ENCODE data around the gene SLC7A5. TPM values are rescaled to one million over a fixed set of nuclear protein-coding genes. Genes with fewer than 3 reads are reported as not detected.
"Not testable (repeated sequence)": the region's sequence is repeated elsewhere in the genome, so short reads cannot be mapped to it uniquely, and the experiment has no call there.

The SLC7A5 gene
- total RNA-seq, 1 donor from 2014 or later = 57.2 TPM

DNA sequence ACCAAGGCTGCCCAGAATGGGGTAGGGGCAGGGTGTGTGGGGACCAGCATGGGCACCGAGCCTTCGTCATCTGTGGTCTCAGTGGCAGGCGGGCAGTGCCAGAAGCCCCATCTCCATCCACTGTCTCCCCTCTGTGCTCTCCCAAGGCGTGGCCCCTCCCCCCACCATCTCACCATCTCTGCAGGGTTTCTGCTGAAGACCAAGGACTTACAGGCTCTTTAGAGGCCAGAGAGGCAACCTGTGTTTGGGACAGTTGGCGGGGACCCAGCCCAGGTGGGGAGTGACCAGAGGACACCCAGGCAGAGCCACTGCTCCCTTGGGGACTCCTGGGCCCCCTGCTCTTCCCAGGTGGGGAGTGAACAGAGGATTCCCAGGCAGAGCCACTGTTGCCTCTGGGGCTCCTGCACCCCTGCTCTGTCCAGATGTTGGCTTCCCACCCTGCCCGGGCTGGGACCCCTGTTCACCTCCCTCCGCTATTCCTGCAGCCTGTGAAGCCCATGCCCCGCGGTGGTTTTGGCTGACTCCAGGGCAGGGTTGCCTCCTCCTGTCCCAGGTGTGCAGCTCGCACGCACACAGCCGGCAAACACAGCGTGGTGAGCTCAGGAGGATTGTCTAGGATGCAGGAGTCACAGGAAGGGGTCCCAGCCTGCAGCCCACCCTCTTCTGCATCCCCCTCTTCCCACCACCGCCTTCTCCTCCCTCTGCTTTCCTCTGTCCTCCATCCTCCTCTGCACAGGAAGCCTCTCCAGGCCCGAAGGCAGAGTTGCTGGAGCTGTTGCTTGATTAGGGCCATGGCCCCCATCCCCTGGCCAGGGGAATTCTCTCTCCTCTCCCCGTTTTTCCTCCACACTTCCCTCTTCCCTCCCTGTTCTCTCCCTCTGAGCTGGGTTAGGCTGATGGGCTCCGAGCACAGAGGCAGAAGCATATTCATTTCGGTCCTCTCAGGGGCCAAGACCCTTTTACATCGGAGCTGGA lies 45.0 kb downstream of the SLC7A5 start:
- DNase-seq (ENCODE audit: extremely low read depth, low read depth, low spot score) = no peak

DNA sequence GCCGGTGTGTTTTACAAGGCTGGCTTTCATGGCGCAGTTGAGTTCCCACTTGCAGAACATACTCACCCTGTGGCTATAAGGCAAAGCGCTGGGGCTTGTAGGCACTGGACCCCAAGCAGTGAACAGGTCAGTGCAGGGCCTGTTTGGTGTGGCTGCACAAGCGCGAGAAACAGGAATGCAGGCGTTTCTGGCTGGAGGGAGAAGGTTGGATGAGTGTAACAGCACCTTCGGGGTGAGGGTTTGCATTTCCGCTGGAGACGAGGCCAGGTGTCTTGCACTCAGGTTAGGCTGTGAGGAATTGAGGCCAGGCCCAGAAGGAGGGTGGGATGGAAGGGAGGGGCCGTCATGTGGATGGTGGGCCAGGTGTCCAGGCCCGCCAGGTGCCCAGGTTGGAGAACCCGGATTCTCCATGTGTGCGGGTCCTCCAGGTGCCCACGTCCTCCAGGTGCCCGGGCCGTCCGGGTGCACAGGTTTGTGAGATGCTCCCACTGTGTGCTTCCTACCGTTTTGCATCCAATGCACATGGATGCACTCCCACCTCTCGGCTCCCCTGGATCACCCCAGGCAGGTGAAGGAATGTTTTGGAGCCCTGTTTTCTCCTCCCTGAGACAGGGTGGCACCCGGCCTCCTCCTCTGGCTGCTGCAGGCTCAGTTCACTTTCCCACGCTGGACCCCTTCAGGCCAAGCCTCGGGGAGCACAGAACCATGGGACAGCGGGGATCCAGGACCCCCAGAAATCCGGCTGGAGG lies 46.0 kb downstream of the SLC7A5 start:
- DNase-seq (ENCODE audit: extremely low read depth, low read depth, low spot score) = no peak

DNA sequence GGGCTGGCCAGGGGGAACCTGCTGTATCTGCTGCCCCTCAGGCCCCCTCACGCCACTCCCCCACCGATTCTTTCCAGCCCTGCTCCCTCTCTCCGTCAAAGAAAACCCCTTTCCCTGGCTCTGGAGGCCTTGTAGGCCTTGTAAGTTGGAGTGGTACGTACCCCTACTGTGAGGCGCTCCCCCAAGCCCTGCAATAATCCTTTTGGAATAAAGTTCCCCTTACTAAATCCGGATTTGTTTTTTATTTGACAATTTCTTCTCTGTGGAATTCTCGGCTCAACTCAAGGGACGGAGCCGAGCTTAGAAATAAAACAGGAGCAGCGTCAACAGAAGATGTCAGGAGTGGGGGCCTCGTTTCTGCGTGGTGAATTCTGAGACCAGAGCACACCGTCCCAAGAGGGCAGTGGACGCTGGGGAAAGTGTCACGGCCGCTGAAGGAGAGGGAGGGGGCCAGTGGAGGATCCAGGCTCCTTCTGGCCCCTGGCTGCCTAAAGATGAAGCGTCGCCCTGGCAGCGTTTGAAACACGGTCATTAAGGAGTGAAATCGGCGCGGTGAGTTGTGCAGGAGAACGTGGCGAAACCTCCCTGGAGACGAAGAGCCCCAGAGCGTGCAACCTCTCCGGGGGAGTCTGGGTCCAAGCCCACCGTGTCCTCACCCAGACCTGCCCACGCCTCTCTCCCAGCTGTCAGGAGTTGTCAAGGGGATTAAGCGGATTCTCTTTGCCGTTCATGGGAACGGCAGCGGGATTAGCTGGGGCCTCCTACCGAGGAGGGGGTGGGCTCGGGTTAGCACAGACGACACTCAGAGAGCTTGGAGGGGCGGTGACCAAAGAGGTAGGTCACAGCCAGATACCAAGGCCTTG lies 47.0 kb downstream of the SLC7A5 start:
- no peak for DNase-seq (ENCODE audit: extremely low read depth, low read depth, low spot score)

DNA sequence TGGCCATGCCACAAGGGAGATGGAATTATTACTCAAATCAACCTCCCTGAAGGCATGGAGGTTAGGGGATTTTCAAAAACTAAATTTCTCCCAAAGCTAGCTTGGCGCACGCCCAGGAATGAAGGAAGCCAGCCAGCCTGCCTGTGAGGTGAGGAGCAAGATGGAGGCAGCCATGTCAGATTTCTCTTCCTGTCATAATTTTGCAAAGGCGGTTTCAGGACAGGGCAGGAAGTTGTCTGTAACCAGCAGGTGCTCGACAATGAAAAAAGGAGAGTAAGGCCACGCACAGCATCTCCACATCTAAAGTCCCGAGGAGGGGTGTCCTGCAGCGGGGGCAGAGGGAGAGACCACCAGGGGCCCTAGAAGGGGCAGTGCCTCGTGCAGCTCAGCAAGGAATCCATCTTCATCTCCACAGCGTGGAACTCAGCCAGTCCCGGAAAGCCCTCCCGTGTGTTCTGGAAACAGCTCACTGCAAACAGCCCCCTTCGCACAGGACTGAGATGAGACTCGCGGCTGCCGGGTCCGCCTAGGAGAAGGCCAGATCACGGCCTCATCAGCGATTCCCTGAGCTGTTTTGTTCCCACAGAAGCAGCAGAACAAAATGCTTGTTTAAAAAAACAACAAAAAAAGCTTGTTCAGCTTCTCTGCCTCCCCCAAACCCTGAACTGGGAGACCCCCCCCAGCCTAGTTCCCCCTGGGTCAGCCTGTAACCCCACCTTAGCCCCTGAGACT lies 47.8 kb downstream of the SLC7A5 start:
- DNase-seq (ENCODE audit: extremely low read depth, low read depth, low spot score) = no peak

DNA sequence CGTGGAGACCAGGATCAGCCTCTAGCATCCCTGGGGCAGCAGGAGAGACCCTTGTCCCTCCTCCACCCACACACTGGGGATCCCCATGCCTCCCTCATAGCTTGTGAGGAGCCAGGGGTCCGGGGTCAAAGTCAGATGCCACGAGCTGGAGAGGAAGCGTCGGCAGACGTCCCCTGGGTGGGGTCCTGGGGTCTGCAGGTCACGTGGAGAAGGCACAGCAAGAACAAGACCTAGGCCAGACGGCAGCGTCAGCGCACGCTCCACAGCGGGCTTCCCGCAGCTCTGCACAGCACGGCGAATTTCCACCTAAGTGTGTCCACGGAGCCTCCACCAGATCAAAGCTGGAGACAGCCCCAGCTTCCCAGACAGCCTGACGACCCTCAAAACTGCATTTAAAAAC lies 49.3 kb downstream of the SLC7A5 start:
- no peak for DNase-seq (ENCODE audit: extremely low read depth, low read depth, low spot score)

DNA sequence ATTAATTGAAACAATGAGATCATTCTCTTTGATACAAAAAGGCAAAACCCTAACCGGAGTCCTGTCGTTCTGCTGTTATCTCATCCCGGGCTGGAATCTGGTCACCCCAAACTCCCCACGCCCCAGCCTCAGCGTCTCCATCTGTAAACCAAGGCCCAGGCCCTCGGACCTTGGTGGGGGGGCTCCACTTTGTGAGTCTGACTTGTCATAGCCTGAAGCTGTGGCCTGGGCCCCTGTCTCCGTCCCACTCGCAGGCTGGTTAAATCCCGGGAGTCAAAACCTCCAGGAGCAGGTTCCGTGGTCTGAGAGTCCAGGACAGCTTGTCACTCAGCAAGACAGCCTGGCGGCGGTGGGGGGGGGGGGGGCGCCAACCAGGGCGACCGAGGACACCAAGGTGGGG lies 50.0 kb downstream of the SLC7A5 start:
- DNase-seq (ENCODE audit: extremely low read depth, low read depth, low spot score) = no peak

DNA sequence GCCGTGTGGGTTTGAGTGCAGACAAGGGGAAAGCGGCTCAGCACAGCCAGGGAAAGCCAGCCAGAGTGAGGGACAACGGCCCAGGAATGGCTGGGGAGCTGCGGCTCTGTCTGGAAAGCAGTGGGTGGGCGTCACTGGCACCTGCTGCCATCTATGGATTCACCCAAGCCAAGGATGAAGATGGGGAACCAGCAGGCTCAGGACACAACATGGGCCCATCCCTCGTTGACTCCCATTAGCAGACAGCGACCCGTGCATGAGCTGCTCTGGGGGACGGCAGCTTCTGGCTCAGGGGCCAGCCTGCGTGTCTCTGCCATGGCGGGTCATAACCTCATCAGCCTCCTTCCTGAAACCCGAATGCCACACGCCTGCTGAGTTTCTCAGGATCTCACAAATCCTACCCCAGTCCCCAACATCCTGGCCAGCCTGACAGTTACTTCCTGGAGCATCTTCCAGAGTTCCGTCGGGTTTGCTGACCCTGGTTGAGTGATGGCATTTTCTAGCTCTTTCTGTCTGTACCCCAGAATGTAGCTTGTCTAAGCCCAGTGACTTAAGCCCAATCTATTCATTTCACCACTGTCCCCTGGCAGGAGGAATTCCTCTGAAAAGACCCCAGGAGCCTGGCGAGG lies 50.7 kb downstream of the SLC7A5 start:
- no peak for DNase-seq (ENCODE audit: extremely low read depth, low read depth, low spot score)

DNA sequence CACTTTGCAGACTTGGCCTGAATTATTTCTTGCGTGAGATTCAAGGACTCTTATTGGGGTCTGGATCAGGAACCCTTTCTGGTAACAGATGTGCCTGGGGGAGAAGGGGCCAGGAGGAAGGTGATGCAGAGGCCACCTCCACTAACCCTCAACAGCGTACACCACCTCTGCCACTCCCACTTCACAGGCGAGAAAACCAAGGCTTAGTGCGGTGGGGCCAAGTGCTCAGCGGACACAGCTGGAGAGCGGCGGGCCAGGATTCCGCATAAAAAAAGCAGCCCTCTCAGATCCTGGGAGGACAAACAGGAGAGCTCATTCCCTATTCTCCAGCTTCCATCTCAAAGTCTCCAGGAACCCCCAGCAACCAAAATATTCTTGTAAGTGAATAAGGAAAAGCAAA lies 51.4 kb downstream of the SLC7A5 start:
- no peak for DNase-seq (ENCODE audit: extremely low read depth, low read depth, low spot score)

DNA sequence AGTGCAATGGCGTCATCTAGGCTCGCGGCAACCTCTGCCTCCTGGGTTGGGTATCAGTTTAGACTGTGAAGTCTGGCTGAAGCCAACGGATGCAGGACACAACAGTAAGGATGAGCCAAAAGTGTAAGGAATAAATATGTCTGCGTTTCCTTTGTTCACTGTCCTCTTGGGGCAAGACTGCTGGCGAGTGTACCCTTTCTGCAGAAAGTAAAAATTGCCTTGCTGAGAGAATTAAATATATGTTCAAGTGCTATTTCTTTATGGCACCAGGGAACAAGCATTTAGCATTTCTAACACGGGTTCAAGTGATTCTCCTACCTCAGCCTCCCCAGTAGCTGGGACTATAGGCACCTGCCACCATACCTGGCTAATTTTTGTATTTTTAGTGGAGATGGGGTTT lies 51.9 kb downstream of the SLC7A5 start:
- DNase-seq (ENCODE audit: extremely low read depth, low read depth, low spot score) = not testable (repeated sequence)

DNA sequence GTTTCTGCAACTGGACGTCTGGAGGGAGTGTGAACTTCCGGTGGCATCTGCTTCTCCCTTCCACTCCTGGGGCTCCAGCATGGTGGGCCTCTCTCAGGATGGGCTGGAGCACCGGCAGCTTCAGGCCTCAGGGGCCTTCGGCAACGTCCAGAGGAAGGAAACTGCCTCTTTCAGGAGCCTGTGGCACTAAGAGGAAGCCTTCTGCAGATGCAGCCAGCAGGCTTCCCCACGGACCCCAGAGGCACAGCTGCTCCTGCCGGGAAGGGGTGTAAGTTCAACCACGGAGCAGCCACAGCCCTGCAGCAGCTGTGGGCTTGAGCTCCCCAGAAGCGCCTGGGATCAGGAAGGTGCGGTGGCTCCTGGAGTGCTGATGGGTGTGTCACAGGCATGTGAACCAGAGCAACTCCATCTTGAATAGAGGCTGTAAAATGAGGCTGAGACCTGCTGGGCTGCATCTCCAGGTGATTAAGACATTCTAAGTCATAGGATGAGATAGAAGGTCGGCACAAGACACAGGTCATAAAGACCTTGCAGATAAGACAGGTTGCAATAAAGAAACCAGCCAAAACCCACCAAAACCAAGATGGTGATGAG lies 52.7 kb downstream of the SLC7A5 start:
- DNase-seq (ENCODE audit: extremely low read depth, low read depth, low spot score) = no peak

DNA sequence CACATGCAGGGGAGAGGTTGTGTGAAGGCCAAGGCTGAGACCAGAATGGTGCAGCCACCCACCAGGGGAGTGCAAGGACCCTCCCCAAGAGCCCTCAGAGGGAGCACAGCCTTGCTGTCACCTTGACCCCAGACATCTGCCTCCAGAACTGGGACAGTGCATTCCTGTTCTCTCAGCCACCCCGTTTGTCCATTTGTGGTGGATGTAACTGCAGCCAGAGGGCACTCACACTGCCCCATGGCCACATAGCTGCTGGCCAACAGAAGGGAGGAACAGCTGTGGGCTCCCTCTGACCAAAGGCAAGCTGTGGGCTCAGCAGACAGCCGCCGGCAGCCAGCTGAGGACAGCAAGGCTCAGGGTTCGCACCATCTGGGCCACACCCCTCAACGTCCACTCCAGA lies 53.7 kb downstream of the SLC7A5 start:
- no peak for DNase-seq (ENCODE audit: extremely low read depth, low read depth, low spot score)

DNA sequence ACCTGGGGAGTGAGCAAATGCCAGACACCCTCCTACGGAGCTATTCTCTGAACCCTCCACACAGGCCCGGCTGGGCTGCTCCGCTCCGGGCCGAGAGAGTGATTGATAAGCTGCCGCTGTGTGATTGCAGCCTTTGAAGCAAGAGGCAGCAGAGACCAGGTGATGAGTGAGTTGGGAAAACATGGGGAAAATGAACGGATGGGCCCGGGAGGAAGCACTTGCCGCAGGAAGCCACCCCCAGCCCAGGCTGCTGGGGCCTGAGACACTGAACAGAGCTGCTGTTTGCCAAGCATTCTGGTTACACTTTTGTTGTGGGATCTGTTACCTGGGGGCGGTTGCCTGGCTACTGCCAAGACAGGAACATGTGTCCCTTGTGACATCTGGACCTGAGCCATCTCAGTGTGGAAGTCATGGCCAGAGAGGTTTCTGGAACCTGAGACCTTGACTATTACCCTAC lies 57.1 kb downstream of the SLC7A5 start:
- no peak for DNase-seq (ENCODE audit: extremely low read depth, low read depth, low spot score)

DNA sequence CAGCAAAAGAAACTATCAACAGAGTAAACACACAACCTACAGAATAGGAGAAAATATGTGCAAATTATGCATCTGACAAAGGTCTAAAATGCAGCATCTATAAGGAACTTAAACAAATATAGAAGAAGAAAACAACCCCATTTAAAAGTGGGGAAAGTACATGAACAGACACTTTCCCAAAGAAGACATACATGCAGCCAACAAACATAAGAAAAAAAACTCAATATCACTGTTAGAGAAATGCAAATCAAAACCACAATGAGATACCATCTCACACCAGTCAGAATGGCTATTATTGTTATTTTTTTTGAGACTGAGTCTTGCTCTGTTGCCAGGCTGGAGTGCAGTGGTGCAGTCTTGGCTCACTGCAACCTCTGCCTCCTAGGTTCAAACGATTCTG lies 57.9 kb downstream of the SLC7A5 start:
- not testable (repeated sequence) for DNase-seq (ENCODE audit: extremely low read depth, low read depth, low spot score)

DNA sequence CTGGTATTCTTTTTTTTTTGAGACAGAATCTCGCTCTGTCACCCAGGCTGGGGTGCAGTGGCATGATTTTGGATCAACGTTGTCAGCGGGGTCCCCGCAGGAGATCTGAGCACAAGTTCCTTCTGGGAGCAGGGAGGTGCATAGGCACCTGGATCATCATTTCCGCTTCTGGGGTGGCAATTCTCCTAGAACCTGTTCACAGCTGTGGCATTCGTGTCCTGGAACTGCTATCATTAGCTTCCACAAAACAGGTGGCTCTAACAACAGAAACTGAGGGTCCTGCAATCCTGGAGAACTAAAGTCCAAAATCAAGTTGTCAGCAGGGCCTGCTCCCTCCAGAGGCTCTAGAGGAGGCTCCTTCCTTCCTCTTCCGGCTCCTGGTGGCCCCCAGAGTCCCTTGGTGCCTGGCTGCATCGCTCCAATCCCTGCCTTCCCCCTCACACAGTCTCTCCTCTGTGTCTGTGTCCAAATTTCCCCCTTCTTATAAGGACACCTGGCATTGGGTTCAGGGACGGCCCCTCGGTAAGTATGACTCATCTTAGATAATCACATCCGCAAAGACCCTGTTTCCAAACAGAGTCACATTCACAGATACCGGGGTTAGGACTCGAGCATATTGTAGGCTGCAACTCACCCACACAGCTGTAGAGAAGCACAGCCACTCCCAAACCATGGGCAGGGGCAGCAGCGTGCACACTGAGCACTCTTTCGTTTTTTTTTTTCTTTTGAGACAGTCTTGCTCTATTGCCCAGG lies 60.0 kb downstream of the SLC7A5 start:
- DNase-seq (ENCODE audit: extremely low read depth, low read depth, low spot score) = no peak

DNA sequence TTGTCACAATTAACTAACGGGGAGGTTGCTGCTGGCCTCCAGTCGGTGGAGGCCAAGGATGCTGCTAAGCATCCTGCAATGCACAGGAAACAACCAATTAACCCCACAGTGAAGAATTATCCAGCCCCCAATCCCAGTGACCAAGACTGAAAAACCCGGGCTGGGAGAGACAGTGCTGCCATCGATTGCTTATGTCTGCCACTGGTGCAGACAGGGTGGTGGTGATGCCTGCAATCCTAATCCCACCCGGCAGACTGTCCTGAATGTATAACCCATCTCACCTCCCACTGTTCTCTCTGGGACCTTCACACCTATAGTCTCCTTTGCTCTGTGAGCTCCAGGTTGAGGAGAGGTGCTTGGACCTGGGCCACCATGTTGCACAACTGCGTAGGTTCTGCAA lies 61.2 kb downstream of the SLC7A5 start:
- DNase-seq (ENCODE audit: extremely low read depth, low read depth, low spot score) = no peak

DNA sequence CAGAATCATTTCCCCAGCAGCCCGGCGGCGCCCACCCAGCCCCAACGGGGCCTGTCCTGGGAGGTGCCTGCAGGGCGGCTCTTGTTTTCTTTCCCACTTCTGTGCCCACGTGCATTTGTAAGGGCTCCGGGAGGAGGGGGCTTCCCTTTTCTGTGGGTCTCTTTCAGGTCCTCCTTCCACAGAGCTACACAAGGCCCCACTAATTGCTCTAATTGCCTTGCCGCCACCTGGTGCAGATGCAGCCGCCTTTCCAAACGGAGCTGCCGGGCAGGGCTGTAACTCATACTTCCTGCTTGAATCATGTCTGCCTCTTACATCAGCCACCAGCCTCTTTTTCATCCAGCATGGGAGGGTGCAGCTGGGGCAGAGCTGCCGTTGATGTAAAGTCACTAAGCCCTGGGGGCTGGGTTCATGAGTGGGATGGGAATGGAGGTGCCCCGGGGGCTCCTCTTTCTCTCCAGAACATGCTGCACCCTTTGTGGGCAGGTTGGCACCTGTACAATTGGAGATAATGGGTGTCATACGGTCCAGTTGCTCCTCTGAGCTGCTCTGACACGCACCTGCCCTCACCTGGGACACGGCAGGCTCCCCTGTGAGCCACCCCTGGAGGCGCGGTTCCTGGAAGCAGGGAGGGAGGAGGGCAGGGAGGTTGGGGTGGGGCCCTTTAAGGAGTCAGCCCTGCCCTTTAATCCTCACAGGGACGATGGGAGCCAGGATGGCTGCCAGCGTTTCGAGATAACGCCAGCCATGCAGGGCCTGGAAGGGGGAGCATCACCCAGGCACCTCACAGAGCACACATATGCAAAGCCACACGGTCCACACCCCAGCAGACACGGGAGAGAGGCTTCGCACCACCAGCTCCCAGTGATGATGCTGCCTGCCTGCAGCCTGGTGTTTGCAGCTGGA lies 62.4 kb downstream of the SLC7A5 start:
- DNase-seq (ENCODE audit: extremely low read depth, low read depth, low spot score) = peak; percentile 5

DNA sequence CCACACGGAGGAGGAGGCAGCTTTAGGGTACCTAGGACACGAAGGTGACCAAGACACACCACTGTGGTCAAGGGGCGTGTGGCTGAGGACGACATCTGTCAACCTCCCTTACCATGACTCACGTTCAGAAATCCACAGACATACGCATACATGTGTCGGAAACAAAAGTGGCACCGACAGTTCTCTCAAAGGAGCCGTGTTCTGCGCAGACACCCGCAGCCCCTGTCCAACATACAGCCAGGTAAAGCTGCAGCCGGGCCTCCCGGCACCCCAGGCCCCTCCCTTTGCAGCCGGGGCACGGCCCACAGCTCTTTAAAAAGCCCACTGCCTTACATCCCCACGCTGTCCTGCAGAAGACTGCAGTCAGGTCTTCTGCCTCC lies 63.1 kb downstream of the SLC7A5 start:
- DNase-seq (ENCODE audit: extremely low read depth, low read depth, low spot score) = no peak

DNA sequence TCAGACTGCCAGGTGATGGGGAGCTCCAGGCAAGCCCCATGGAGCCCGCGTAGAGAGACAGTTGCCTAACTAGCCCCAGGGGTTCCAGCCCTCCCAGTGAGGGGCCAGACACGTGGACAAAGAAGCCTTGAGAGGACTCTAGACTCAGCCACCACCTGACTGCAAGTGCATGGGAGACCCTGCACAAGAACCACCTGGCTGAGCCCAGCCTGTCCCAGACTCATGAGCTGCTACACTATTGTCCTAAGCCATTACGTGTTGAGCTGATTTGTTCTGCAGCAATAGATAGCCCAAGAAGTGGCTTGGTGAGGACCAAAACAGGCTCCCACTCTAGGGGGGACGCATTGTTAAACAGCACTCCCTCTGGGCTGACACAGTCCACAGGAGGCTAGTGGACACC lies 65.9 kb downstream of the SLC7A5 start:
- DNase-seq (ENCODE audit: extremely low read depth, low read depth, low spot score) = no peak

All from glomerular endothelial cell (primary cell).